Gastrocnemius medialis (tissue), 4 donors: ENCODE results near the gene INPP4B.

Experiments used
- POLR2A ChIP-seq, 2 donors: fragments of 450-650 bp; IDR thresholded peaks; one replicate each; pipeline ENCODE4 v1.6.1; 2017; ENCODE audit warnings: antibody characterized with exemption in 2 of 2, mild to moderate bottlenecking in 2 of 2, moderate library complexity in 2 of 2
- TF ChIP-seq, protein P1 (sequence below), 5 experiments: fragments of 450-650 bp in 3 of 5; fragments of 200-600 bp in 2 of 5; sonication (generic) in 2 of 5; IDR thresholded peaks in 4 of 5; conservative IDR thresholded peaks in 1 of 5; 1 replicate in 4 of 5; 2 replicates in 1 of 5; pipeline ENCODE4 v1.5.1; 2016 to 2019; ENCODE audit warnings: antibody characterized with exemption in 5 of 5, mild to moderate bottlenecking in 3 of 5, moderate library complexity in 3 of 5

DNA sequence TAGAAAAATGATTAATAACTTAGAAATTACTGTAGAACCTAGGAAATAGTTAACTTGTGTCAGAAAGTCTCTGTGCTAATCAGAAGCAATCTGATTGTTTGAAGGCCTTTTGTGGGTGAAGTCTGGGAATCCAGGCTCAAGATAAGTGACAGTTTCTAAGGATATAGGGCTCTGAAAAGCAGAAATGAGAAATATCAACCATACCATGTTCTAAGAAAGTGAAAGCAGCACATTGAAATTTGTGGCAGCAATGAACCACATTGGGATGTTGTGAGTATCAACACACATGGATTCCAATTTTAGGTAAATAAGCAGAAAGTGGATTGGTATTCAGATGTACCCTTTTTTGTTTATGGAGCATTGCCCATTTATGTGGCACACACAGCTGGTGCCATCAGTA, 745.2 kb downstream of the INPP4B start:
- TF ChIP-seq, protein P1, sequence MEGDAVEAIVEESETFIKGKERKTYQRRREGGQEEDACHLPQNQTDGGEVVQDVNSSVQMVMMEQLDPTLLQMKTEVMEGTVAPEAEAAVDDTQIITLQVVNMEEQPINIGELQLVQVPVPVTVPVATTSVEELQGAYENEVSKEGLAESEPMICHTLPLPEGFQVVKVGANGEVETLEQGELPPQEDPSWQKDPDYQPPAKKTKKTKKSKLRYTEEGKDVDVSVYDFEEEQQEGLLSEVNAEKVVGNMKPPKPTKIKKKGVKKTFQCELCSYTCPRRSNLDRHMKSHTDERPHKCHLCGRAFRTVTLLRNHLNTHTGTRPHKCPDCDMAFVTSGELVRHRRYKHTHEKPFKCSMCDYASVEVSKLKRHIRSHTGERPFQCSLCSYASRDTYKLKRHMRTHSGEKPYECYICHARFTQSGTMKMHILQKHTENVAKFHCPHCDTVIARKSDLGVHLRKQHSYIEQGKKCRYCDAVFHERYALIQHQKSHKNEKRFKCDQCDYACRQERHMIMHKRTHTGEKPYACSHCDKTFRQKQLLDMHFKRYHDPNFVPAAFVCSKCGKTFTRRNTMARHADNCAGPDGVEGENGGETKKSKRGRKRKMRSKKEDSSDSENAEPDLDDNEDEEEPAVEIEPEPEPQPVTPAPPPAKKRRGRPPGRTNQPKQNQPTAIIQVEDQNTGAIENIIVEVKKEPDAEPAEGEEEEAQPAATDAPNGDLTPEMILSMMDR (IDR thresholded peaks at IDR 0.05 in 4 of 5, conservative IDR thresholded peaks at IDR 0.05 in 1 of 5), result no peak
- no peak for TF ChIP-seq POLR2A (IDR thresholded peaks at IDR 0.05)
